HG03457 (cell line): ENCODE data around the gene RNASE13.

Source experiments
- ATAC-seq: cut with Tn5 transposase; IDR thresholded peaks from one replicate; pipeline ENCODE4 v1.9.1; 2021; ENCODE audit warnings: moderate number of reproducible peaks; ENCODE audit not compliant: unreplicated experiment

RNASE13 gene, protein sequence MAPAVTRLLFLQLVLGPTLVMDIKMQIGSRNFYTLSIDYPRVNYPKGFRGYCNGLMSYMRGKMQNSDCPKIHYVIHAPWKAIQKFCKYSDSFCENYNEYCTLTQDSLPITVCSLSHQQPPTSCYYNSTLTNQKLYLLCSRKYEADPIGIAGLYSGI

DNA sequence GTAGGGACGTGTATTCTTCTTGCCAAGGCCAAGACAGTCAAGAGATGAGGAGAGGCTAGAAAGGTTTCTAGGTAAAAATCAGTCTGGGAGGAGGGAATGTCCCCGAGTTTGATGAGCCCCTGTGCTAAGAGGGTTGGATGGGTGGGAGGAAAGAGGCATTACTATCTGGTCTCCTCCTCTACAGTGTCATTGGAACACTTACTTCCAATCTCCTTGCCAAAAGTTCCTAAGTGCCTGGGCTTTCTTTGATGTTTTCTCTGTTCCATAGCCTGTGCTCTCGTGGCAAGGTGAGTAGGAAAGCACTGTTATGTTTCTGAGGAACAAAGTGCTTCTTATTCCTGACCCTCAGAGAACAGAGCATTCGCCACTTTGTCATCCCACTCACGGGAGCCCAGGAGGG lies at the start of gene RNASE13:
Gene RNASE13 (minus strand): TSS at position 101 of the 400 bp plus-strand sequence. CDS start 519 bp downstream, outside the sequence.
- no peak for ATAC-seq

DNA sequence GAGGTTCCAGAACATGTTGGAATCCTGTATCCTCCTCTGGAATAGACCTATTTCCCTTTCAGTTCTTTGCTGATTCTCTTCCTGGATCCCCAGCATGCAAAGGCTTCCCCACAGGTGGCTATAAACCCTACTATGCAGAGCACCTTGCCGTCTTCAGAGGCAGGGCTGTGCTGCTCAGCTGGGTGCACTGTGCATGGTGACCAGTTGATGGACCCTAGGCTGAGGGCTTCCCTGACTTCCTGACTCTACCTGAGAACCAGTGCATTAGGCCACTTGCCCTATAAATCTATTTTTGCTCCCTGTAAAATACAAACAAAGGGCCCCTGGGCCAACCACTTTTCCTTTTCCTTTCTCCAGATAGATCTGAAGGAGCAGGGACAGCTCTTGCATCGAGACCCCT lies 49.8 kb upstream of the RNASE13 start:
- ATAC-seq = no peak

DNA sequence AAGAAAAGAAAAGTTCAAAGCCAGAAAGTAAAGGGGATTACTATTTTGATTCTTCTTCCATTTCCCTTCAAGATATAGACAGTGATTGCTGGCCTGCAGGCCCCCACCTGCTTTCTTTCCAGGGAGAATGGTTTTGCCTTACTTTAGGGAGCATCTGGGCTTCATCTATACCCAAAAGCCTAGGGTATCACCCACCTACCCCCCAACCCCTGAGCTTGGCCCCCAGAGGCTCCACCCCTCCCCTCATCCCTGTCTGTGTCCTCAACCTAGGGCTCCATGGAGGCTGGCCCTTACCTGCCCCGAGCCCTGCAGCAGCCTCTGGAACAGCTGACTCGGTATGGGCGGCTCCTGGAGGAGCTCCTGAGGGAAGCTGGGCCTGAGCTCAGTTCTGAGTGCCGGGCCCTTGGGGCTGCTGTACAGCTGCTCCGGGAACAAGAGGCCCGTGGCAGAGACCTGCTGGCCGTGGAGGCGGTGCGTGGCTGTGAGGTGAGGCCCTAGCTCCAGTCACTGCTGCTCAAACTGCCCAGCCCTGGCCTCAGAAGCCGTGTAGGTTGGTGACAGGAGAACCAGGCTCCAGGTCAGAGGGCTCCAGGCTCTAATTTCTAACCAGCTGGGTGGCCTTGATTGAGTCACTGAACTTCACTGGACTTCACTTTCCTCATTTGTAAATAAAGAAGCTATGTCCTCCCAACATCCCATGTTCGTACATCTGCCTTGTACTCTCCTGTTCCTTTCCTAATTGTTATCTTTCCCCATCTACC lies 49.1 kb upstream of the RNASE13 start:
- no peak for ATAC-seq

DNA sequence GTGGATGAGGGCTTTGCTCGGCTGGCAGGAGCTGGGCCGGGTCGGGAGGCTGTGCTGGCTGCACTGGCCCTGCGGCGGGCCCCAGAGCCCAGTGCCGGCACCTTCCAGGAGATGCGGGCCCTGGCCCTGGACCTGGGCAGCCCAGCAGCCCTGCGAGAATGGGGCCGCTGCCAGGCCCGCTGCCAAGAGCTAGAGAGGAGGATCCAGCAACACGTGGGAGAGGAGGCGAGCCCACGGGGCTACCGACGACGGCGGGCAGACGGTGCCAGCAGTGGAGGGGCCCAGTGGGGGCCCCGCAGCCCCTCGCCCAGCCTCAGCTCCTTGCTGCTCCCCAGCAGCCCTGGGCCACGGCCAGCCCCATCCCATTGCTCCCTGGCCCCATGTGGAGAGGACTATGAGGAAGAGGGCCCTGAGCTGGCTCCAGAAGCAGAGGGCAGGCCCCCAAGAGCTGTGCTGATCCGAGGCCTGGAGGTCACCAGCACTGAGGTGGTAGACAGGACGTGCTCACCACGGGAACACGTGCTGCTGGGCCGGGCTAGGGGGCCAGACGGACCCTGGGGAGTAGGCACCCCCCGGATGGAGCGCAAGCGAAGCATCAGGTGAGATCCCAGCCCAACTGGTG lies 47.0 kb upstream of the RNASE13 start:
- ATAC-seq = no peak

DNA sequence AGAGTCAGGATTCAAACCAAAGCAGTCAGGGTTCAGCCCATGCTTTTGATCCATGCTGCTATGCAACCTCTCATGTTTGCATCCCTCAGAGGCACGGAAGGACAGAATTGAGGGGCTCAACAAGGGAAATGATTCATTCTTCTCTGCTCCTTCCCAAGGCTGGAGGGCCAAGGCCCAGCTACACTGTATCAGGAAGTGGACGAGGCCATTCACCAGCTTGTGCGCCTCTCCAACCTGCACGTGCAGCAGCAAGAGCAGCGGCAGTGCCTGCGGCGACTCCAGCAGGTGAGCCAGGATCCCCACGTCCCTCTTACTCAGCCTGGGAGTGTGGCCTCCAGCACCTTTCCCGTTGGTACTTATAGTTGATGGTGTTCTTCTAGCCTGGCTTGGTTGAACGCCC lies 44.1 kb upstream of the RNASE13 start:
- ATAC-seq = no peak

DNA sequence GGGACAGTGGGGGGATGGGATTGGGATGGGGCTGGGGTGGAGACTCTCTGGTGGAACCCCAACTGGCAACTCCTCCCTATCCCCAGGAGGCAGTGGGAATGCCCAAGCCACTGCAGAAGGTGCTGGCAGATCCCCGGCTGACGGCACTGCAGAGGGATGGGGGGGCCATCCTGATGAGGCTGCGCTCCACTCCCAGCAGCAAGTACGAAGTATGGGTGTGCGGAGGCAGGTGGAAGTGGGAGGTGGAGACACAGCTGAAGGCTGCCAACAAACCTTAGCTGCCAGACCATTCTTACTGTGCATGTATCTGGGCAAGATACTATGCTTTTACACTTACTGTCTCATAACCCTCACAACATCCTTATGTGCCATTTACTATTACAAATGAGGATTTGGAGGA lies 43.7 kb upstream of the RNASE13 start:
- ATAC-seq = no peak

DNA sequence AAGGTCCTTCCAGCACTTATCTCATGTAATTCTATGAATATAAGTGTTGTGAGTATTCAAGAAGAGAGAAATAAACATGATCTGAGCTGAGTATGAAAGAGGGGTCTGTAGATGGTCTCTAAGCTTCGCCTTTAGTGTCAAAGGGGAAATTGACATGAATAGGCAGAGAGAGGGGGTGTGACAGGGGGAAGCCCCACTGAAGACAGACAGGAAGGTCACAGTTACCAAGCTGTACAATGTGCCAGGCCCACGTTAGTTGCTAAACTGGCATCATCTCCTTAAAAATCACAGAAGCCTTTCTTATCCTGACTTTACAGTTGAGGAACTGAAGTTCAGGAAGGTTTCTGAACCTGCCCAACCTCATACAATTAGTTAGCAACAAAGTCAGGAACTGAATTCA lies 43.1 kb upstream of the RNASE13 start:
- ATAC-seq = no peak

DNA sequence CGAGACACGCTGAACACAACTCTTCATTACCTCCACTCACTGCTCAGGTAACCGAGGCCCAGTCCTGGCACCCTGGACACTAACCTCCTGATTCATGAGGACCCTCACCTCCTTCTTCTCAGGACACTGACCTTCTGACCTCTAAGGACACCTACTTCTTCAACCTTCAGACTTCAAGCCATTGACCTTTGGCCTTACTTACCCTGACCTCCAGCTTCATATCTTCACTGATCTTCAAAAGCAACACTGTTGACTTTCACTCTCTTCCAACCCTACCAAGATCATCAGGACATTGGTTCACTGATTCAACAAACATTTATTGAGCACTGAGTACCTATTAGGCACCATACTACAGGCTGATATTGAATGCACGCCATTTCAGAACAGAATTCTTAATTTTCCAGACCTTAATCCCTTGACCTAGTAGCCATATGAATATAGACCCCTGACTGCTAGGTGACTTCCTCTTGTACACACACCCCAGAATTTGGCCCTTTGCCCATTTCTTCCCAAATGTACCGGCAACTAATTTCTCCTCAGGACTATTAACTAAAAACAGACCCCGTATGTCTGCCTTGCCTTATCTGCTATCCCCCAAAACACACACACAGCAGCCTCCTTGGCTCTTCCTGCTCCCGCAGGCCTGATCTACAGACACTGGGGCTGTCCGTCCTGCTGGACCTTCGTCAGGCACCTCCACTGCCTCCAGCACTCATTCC lies 41.3 kb upstream of the RNASE13 start:
- no peak for ATAC-seq

DNA sequence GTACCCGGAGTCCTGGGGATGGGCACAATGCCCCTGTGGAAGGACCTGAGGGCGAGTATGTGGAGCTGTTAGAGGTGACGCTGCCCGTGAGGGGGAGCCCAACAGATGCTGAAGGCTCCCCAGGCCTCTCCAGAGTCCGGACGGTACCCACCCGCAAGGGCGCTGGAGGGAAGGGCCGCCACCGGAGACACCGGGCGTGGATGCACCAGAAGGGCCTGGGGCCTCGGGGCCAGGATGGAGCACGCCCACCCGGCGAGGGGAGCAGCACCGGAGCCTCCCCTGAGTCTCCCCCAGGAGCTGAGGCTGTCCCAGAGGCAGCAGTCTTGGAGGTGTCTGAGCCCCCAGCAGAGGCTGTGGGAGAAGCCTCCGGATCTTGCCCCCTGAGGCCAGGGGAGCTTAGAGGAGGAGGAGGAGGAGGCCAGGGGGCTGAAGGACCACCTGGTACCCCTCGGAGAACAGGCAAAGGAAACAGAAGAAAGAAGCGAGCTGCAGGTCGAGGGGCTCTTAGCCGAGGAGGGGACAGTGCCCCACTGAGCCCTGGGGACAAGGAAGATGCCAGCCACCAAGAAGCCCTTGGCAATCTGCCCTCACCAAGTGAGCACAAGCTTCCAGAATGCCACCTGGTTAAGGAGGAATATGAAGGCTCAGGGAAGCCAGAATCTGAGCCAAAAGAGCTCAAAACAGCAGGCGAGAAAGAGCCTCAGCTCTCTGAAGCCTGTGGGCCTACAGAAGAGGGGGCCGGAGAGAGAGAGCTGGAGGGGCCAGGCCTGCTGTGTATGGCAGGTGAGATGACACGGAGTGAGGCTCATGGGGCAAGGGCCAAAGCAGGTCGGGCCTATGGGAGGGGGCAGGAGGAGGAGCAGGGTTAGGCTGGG lies 40.0 kb upstream of the RNASE13 start:
- no peak for ATAC-seq

DNA sequence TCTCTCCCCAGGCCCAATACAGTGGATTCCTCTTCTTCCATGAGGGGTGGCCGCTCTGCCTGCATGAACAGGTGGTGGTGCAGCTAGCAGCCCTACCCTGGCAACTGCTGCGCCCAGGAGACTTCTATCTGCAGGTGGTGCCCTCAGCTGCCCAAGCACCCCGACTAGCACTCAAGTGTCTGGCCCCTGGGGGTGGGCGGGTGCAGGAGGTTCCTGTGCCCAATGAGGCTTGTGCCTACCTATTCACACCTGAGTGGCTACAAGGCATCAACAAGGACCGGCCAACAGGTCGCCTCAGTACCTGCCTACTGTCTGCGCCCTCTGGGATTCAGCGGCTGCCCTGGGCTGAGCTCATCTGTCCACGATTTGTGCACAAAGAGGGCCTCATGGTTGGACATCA lies 39.3 kb upstream of the RNASE13 start:
- no peak for ATAC-seq

DNA sequence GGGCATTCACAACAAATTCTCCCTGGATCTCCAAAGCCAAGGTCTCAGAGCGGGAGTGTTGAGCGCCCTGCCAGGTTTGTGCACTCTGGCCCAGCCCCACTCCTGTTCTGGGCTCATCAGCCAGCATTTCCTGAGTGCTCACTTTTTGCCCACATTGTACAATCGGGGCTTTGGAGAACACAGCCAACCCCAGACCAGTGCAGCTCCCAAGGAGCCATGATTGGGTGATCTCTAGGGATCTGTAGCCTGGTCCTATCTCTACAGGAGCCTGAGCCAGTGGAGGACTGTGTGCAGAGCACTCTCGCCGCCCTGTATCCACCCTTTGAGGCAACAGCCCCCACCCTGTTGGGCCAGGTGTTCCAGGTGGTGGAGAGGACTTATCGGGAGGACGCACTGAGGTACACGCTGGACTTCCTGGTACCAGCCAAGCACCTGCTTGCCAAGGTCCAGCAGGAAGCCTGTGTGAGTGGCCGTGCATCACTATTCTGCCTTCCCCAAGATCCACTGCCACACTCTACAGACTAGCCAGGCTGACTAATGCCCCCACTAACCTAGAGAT lies 38.3 kb upstream of the RNASE13 start:
- no peak for ATAC-seq

DNA sequence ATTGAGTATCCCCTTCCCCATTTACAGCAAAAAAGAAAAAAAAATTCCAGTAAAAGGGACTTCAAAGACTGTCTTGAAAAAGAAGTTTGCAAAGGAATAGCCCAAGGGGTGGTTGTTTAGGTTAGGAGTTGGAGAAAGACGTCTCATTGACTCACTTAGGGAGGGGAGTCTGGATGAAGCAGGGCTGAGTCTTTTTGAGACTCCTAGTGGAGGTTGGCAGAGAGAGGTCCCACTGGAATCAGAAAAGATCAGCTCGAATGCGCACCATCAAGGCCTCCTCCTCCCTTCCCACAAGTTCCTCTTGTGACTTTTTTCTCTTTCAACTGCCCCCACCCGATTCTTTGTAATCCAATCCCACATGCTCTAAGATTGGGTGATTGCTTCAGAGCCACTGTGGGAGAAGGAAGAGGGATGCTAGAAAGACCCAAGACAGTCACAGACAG lies 37.4 kb upstream of the RNASE13 start:
- ATAC-seq = no peak

DNA sequence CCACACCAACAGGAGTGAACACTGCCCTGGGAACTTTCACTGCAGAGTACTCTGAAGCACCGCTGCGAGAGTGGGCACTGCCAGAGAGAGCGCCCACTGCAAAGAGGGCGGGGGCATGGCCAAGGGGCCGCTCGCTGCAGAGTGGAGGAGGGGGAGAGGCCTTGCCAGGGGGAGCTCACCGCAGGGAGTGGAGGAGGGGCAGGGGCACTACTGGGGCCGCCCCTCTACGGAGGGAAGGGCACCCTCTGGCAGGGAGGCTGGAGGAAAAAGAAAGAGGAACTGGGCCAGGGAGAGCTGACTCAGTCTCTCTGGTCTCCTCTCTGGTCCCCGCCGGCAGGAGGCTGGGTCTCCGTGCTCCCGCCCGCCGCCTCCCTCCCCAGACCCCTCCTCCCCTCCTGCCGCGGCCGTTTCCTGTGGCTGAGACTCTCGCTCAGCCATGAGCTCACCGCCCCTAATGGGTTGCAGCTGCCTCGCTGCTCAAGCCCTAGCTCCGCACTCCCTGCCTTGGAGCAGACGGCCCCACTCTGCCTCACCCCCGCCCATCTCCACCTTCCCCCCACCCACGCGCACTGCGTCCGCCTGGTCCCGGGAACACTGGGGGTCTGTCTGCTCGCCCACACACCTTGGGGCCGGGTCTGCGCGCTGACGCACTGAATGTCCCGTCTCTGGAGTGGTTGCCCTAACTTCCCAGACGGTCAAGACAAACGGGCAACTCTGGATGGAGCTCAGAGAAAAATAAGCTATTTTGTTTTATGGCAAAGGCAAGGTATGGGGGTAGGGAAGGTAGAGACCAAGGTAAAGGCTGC lies 36.8 kb upstream of the RNASE13 start:
- no peak for ATAC-seq

DNA sequence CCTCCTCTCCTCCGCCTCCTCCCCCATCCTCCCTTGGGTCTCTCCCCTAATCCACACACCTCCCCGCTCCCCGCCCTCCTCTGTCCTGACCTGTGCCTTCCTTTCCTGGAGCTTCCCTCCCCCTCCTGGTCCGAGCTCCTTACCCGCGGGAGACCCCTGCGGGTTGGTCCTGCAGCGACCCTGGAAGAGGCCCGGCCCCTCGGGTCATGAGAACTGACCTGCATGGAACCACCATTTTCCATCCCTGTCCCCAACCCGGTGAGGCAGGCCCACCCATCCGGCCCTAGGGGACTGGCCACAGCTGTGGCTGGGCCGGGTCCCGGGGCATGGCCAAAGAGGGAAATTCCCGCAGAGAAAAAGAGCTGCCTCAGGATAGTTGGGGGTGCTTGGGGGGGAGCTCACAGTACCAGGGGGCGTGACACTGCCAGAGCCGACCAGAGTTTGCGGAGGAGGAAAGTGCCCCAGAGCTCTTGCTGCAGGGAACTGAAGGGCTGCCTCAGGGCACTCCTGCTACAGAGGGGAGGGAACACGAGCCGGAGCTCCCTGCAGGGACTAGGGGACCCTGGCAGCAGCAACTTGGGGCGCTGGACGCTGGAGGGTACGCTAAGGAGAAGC lies 36.1 kb upstream of the RNASE13 start:
- ATAC-seq = no peak

DNA sequence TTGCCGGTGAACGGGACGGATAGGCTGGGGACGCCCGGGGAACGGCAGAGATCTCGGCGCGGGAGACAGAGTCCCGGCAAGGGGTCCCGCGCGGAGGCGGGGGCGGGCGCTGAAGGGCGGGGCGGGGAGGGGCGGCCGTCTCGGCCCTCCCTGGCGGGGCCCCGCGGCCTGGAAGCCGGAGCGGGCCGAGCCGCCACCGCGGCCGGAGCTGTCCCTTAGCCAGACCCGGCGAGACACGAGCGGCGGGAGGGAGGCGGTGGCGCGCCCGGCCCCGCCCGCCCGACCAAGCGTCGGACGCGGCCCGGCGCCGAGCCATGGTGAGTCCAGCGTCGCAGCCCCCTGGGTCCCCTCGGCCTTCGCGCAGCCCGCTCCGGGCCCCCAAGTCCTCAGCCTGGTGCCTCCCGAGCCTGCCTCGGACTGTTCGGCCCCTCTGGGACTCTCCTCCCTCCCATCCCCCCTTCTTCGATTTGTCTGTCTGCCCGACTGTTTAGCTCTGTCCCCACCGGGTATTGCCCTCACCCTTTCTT lies 35.5 kb upstream of the RNASE13 start, which contains the start of gene ARHGEF40:
Gene ARHGEF40 (plus strand): TSS at position 222 of the 527 bp plus-strand sequence. CDS start 93 bp downstream, at position 315.
- no peak for ATAC-seq

DNA sequence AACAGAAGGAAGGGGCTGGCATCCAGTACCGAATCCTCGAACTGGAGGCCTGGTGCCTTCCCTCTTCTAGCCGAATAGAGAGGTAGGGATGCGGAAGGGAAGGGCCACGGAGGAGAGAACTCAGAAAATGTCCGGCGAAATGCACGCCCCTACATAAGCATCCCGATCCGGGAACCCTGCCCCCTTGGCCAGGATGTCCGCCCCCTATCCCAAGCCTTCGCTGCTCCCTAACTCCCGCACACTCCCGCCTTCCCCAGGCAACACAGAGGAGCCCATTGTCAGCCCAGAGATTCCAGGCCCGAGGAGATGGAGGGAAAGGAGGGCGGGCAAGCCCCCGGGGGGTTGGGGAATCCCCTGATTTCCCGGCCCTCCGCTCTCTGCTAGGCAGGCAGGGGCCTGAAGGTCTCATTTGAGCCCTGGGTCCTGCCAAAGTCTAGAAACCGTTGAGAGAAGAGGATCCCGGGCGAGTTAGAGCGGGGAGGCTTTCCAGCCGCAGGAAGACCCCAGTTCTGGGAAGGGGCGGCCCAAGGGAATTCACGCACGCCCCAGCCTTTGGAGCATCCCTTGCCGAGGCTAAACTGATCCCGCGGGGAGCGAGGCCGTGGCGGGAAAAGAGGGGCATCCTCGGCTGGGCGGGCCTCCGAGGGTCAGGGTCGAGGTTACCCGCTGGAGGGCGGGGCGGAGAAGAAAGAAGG lies 34.9 kb upstream of the RNASE13 start:
- no peak for ATAC-seq

DNA sequence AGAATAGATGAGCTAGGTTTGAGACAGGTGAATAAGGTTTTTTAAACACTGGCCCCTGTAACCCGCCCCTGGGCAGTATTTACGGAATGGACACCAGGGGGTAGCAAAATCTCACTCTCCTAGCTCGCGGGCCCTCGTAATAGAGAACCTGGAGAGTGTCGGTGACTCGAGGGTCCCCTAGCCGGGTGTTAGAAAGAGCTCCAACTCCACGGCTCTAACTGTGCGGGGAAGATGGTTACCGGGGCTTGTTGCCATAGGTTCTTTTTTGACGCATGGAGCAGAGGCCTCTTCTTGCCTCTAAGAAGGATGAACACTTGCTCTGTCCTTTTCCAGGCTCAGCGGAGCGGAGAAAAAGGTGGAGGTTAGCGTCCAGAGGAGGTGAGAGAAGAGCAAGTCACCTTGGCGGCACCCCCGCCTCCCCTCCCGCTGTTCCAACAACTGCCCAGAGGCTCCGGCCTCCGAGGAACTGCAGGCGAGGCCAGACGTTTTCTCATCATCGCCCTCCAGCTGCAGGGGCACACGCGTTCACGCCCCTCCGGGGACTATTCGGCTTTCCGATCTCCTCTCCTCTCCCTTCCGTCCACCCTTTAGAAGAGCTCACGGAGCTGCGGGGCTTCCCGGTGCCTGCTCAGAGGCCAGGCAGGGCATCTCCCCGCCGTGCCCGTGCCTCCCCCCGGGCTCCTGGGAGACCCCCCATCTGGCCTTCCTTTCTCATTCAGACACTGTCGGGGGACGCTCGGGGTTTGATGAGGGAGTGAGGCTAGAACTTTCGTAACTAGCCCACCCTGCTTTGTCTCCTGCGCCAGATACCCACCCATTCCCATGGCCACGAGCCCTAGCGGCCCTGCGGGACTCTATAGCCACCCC lies 34.1 kb upstream of the RNASE13 start:
- ATAC-seq = no peak
